Urothelium cell line (cell line): ENCODE results near the gene ACIN1.

Experiments used
- DNase-seq: peaks from one replicate; pipeline ENCODE4 v3.0.0; 2011; ENCODE audit warnings: low spot score, mixed read lengths
- FAIRE-seq: peaks from 2 replicates; lab custom pipeline; 2011; peaks lifted over from hg19 to GRCh38; lab: Jason Lieb, UNC

The ACIN1 gene

DNA sequence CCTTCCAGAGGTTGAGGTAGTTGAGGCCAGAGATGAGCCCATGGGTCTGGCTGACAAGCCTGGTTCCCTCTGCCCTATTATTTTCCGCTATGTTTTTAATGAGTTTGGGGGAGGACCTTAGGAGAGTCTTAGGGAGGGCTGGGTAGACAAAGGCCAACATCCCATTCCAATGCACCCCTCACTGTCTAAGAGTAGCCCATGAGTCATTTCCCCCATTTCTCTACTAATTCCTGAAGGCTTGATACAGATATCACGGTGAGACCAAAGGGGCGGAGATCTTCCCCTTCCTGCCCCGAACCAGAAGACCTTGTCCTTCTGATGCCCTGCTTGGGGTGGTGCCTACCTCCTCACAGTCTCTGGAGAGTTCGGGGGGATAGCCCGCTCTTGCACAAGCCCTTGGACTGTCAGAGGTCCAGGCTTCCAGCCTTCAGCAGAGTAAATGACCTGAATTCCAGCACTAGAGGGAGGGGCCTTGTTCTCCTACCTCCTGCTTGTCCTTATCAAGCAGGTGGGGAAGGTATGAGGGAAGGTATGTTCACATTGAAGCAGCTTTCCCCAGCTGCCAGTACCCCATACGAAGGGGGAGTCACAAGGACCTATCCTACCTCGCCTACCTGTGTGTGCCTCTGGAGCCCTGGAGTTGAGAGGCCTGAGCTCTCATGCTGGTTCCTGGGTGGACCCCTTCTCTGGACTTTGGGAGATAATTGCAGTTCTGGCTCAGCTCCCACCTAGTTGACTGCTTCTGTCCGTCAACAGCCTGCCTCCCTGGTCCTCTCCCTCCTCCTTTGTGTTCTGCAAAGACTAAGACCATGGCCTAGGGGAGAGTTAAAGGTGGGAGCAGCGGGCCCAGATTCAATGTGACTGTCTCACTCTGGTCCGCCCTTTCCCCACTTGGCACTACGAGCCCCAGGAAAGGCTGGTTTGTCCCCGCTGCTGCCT is 49.2 kb downstream of the ACIN1 start:
- DNase-seq = no peak
- FAIRE-seq = no peak

DNA sequence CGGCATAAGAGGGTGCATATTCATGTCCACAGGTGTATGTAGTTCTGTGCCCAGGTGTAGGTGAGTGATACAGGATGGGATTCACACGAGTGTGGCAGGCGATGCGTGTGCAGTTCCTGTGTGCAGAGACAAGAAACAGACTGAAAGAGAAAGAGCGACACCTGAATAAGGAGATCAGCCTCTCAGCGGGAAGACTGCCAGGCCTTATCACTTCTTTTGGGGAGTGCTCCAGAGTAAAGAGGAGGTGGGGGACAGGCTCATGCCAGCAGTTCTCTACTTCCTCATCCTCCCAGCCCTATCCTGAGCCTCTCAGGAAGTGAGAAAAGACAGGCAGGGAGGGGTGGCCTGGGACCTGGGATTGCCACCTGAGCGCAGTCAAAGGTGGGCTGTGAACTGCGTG is 50.1 kb downstream of the ACIN1 start:
- DNase-seq (no peak), FAIRE-seq (no peak)

DNA sequence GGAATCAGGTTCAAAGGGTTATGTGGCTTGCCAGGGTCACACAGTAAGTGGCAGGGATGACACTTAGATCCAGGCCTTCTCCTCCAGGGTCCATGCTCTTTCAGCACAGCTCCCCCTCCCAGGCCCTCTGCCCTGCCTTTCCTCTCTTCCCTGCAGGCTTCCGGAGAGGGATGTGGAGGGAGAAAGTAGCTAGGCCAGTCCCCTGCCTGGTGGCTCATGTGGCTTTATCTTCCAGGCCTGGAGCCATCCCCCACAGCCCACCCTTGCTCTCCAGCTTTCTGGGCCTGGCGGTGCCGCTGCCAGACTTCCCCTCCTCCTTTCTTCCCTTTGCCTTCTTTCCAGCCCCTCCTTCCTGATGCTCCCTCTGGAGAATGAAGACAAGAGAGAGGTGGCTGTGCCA is 51.2 kb downstream of the ACIN1 start:
- DNase-seq (no peak), FAIRE-seq (no peak)

DNA sequence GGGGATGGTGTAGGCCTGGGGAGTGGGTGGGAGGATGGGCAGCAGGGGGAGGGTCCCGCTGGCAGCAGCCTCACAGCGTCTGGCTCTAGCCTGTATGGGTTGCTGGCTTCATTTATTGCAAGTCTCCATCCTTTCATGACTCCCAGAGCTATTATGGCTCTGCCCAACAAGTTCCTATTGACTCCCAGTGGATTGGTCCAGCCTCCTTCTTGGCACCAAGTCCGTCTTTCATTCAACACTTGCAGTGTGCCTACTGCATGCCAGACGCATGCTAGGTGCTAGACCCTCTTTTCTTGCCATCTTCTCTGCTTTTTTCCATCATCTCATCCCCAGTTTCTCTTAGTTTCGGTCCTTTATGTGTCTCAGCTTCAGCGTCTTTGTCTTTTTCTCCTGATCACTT is 51.8 kb downstream of the ACIN1 start:
- no peak for FAIRE-seq
- DNase-seq = no peak

DNA sequence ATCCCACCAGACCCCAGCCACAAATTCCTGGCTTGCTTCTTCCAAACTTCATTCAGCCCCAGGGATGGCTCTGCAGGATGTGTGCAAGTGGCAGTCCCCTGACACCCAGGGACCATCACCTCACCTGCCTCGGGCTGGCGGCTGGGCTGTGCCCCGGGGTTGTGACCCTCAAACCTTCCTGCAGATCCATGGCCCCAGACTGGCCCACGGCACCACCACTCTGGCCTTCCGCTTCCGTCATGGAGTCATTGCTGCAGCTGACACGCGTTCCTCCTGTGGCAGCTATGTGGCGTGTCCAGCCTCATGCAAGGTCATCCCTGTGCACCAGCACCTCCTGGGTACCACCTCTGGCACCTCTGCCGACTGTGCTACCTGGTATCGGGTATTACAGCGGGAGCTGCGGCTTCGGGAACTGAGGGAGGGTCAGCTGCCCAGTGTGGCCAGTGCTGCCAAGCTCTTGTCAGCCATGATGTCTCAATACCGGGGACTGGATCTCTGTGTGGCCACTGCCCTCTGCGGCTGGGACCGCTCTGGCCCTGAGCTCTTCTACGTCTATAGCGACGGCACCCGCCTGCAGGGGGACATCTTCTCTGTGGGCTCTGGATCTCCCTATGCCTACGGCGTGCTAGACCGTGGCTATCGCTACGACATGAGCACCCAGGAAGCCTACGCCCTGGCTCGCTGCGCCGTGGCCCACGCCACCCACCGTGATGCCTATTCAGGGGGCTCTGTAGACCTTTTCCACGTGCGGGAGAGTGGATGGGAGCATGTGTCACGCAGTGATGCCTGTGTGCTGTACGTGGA is 52.6 kb downstream of the ACIN1 start, which contains the start of gene PSMB11:
Gene PSMB11, plus strand, starts transcription at position 51 of the 804 bp plus-strand sequence. Its CDS starts 14 bp downstream, at position 65.
- FAIRE-seq (peak; percentile 56), DNase-seq (no peak)

DNA sequence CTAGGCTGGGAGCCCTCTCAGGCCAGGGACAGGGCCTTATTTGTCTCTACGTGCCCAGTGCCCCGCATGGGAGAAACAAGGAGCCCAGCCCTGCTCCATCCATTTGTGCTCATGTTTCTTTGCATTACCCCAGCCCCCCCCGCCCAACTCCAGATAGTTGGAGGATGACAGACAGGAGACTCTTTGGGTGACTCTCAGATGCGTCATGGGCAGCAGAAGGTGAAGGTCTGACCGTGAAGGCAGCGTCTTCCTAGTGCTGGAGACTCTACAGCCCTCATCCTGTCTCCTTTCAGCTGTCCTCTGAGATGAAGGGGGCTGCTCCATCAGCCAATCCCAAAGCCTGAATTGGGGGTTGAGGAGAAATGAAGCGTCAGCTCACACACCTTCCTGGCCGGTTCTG is 53.2 kb downstream of the ACIN1 start:
- FAIRE-seq = no peak
- DNase-seq = no peak

DNA sequence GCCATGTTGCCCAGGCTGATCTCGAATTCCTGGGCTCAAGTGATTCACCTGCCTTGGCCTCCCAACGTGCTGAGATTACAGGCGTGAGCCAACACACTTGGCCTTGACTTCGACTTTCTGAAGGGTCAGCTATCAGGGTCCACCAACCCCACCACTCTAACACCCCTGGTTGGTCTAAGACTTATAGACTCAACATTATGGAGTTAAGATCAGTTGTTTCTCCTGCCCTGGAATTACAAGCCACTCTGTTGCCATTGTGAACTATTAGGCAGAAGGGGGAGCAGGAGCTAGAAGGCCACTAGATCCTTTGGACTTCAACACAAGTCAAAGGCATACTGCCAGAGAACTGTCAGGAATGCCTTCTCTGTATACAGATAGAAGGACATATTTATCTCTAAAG is 54.8 kb downstream of the ACIN1 start:
- FAIRE-seq (no peak), DNase-seq (no peak)

DNA sequence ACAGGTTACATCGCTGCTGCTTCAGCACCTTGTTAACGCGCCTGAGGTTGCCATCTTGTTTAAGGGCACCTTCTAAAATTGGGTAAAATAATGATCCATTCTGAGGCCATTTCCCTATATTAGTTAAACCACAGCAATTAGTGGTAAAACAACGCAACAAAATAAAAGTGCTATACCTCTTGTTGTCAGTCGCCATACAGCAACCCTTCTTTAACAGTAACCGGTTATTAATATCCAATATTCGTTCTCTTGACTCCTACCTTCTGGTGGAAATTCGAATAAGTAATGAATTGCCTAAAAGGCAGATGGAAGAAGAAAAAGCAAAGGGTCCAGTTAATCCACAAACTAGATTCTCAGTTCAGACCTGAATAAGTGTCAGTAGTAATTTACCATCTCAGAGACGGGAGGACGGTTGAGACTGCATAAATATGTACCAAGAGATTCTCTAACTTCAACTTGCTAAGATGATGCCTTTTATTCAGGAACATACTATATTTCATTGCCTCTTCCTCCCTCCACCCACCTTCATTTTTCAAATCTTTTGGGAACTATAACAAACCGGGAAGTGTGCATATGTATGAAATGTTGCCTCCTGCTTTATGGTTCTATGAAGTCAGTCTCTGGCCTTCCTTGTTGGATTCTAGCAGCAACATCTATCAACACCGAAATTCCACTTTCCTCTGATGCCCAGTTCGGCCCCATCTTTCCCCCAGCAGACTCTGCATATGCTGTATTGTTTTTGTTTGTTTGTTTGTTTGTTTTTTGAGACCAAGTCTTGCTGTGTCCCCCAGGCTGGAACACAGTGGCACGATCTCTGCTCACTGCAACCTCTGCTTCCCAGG is 59.4 kb downstream of the ACIN1 start:
- DNase-seq (no peak), FAIRE-seq (no peak)

DNA sequence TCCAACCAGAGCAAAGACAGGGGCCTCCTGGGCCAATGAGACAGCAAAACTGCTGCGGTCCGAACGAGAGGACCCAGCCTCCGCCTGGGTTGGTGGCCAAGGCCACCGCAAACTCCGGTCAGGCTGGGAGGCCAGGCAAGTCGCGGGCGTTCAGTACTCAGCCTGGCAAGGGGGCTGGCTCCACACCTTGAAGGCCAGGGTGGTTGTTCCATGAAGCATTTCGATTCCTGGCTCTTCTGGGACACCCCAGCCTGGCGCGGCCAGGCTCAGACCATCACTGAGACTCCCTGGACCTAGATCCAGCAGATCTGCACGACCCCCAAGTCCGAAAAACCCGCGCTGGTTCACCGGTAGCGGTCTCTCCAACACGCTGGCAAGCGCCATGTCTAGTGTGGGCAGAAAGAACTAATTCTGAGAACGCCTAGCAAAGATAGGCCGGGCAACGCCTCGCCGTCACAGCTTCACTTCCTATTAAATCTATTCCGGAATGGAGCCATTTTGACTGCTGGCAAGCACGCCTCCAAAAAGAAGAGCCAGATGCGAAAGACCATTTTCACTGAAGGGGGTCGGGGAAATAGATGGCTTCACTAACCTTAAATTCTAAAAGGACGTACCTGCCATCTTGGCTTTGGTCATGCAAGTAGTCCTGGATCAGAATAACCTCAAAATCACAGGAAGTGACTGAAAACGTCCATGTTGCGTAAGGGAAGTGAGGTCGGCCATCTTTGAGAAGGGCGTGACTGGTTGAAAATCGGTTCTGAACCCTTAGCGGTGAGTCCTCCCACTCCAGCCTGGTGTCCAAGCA is 60.2 kb downstream of the ACIN1 start, which contains the start of gene PSMB5:
Gene PSMB5, minus strand, starts transcription at position 403 of the 805 bp plus-strand sequence. Its CDS starts 19 bp downstream, at position 384.
- FAIRE-seq = no peak
- DNase-seq = peak; percentile 91

DNA sequence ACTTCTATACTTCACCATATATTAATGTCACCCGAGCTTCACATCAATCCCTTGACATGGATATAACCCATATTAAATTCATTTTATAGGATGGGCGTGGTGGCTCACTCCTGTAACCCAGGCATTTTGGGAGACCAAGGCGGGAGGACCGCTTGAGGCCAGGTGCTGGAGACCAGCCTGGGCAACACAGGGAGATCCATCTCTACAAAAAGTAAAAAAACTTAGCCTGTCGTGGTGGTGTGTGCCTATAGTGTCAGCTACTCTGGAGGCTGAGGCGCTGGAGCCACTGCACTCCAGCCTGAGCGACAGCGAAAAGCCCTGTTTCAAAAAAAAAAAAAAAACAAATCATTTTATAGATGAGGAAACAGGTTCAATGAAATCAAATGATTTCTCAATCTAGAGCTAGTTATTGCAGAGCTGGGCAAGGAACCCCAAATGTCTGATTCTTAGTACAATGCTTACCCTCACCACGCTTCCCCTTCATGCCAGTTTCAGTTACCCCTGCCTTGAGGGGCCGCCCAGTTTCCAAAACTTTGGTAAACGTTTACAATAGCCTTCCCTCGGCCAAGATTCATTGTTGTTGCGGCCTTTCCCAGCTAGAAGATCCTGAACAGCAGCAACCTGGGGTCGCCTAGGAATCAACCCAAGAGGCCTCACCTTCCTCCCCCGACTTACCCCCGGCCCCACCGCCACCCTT is 61.0 kb downstream of the ACIN1 start:
- FAIRE-seq = no peak
- DNase-seq = no peak

DNA sequence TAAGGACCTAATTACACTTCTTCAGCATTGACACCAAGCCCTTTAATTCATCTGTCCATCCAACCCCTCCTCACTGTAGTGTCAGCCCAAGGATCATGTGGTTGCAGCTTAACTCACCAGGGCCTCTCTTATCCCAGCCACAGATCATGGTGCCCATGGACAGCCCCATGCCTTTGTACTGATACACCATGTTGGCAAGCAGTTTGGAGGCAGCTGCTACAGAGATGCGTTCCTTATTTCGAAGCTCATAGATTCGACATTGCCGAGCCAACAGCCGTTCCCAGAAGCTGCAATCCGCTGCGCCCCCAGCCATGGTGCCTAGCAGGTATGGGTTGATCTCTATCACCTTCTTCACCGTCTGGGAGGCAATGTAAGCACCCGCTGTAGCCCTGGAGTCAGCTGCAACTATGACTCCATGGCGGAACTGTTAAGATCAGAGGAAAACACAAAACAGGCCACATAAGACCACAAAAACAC is 61.6 kb downstream of the ACIN1 start:
- DNase-seq (no peak), FAIRE-seq (no peak)

DNA sequence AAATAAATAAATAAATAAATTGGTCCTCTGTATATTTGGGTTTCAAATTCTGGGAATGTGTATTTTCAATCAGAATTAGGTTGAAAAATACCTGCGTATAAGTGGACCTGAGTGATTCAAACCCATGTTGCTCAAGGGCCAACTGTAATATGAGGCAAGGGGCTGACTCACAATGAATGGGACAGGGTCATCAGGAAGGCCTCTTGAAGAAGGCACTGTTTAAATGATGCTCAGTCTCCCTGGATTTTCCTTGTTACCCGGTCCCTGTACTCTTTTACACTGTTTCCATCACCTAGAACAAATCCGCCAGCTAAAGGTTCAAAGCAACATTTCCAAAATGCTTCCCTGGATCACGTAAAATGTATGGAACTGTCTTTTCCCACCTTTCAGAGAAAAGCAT is 64.0 kb downstream of the ACIN1 start:
- FAIRE-seq = no peak
- no peak for DNase-seq

DNA sequence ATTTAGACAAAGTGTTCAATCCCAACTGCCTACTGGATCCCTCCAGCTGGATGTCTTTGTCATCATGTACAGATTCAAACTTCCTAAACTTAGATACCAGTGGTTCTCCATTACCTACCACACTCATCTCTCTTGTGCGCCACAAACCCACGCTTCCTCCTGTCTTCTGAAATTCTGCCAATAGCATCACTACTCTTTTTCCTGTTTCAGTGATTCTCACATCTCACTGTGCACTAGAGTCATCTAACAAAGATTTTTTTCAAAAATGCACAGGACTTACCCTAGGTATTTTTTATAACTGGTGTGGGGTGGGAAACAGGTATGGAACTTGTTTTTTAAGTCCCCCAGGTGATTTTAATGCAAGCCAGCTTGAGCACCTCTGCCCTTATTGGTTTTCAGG is 66.1 kb downstream of the ACIN1 start:
- no peak for DNase-seq
- no peak for FAIRE-seq

DNA sequence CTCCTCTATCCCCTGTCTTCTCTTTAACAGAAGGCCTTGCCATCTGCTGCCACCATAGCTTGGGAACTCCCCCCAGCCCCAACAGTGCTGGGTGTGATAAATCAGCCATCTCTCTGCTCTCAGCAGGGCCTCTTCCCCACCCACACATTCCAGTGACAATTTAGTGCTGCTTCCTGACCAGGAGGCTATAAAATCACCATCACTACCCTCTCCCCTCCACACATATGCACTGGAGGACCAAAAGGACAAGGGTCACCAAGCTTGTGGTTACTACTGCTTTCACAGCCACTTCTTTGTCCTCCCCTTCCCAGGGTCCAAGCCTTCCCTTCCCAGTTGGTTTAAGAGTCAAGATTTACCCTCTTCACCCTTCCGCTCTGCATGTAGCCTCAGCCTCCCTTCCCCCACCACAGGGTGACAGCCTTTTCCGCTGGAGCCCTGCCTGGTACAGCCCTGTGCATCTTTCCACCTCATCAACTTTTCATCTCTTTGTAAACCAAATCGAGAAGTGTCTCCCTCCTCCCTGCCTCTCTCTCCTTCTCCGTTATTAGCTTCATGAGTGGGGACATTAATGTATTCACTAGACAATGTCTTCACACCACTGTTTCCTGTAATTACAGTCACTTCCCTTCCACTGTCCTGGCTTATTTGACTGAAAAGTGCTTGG is 69.7 kb downstream of the ACIN1 start:
- DNase-seq (no peak), FAIRE-seq (no peak)

DNA sequence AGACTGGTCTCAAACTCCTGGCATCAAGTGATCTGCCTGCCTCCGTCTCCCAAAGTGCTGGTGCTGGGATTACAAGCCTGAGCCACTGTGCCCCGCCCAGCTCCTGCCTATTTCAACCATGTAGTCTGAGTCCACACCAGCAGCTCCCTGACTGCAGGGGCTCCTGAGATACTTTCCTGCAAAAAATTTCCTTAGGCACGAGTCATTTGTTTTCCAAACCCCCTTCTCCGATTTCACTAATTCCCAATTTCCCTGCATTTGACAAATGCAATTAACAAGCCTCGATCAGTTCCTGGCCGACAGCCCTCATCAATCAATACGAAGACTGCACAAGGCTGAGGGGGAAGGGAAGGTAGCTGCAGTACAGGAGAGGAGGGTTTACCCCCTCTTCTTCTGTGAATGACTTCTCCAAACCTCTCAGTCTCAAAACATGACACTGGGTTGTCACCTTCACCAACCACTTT is 70.3 kb downstream of the ACIN1 start:
- DNase-seq (no peak), FAIRE-seq (no peak)

DNA sequence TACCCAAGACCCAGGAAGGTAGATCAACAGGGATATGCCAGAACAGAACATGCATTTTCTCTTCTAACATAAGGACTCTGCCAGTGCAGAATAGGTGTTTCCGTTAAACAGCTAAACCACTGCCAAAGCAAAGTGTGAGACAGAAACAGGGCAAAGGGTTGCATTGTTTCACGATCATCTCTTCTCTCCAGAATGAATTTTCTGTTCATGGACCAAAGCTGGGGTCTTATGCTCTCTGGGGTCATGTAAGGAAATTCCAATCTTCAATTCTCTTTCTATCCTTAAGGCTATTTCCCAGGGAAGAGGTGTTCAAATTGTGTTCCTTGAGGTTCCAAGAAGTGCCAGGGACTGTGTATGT is 71.2 kb downstream of the ACIN1 start:
- DNase-seq (no peak), FAIRE-seq (no peak)

DNA sequence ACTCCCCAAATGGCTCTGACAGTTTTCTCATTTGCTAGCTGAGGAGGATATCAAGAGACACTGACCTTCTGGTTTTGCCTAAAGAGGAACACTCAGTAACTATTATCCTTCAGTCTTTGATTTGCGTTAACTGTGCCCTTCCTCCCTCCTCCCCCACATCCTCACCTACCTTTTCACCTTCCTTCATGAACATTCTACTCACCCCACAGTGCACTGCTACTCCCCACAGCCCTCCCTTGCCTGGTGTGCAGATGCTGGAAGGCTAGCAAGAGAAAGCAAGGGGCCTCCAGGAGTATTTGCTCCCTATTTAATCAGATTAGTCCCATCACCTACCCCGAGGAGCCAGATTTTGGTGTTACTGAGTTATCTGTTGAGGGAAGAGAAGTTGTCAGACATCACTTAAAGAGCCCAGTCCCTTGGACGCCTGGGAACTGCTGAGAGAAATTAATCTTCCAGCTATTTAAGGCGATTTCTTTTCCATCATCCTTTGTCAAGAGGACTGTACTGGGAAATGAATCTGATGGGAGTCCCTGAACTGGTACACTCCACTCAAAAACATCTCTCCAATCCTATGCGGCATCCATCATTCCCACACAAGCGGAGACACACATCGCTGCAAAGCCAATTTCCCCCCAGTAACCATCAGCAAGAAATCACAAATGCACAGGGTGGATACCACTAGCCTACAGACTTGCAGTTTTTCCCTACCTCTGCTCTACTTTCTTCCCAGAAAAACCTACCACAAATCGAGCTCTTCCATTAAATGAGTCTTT is 71.7 kb downstream of the ACIN1 start:
- no peak for FAIRE-seq

DNA sequence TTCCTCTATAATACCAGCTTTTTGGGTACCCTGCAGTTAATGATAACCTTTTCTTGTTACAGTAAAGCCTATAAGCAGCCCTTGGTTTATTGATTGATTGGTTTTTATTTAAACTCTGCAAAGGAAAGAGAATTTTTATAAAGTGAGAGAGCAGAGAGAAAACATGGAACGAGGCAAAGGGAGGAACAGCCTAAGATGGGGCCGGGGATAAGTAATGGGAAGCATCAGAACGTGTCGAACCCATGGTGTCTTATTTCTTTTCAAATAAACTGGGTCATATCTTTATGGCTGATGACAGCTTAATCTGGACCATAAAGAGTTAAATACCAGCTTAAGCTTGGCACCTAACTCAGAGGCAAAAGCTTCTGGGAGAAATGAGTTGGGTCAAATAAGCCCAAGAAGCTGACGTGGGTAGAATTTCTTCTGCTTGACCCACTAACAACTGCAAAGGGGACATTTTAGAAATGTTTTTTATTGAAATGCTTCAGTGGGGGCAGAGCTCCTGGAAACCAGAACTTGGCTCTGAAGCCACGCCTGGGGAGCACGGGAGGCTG is 73.0 kb downstream of the ACIN1 start:
- DNase-seq (no peak), FAIRE-seq (no peak)

More for the DNA sequence above, 71.7 kb downstream of the ACIN1 start:
- no peak for DNase-seq
